OCI-LY3 (cell line): ENCODE data around the gene IRF1.

Source experiments
- EZH2phosphoT487 ChIP-seq: fragments of 200-600 bp; shearing (Covaris generic); IDR thresholded peaks from 2 replicates; pipeline ENCODE4 v1.6.1; 2018; ENCODE audit warnings: antibody characterized with exemption, mixed run types, low read depth
- TF ChIP-seq, protein P1 (sequence below): fragments of 200-600, 300-600 bp; sonication (generic); IDR thresholded peaks from 2 replicates; pipeline ENCODE4 v1.5.1; 2014; ENCODE audit warnings: antibody characterized with exemption, low read length, low read depth

GRCh38 chr5:132540149-132540548 lies 49.6 kb upstream of the IRF1 start:
- TF ChIP-seq, protein P1, sequence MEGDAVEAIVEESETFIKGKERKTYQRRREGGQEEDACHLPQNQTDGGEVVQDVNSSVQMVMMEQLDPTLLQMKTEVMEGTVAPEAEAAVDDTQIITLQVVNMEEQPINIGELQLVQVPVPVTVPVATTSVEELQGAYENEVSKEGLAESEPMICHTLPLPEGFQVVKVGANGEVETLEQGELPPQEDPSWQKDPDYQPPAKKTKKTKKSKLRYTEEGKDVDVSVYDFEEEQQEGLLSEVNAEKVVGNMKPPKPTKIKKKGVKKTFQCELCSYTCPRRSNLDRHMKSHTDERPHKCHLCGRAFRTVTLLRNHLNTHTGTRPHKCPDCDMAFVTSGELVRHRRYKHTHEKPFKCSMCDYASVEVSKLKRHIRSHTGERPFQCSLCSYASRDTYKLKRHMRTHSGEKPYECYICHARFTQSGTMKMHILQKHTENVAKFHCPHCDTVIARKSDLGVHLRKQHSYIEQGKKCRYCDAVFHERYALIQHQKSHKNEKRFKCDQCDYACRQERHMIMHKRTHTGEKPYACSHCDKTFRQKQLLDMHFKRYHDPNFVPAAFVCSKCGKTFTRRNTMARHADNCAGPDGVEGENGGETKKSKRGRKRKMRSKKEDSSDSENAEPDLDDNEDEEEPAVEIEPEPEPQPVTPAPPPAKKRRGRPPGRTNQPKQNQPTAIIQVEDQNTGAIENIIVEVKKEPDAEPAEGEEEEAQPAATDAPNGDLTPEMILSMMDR = no peak
- TF ChIP-seq EZH2phosphoT487 = no peak
